Measurements from ENCODE around the gene LHFPL3. TPM values are rescaled to one million over a fixed set of nuclear protein-coding genes. Genes with fewer than 3 reads are reported as not detected.

LHFPL3 gene
- total RNA-seq, 1 experiment from 2014 or later = not detected

- H3K27ac ChIP-seq (ENCODE audit: insufficient read length, low read depth, low read length) = no peak overlapping the region
- H3K9me3 Mint-ChIP-seq = peaks cover 9 to 11% of the 10 kb centered on the region in 2 experiments; a peak in 4 of 5 replicates
- H3K27me3 Mint-ChIP-seq (ENCODE audit: low read depth) = peaks cover 12% of the 10 kb centered on the region
Measured at GRCh38 chr7:104450861-104451260, 122.5 kb downstream of the LHFPL3 start.

More at GRCh38 chr7:104450861-104451260, 122.5 kb downstream of the LHFPL3 start:
- H3K23me2 ChIP-seq (ENCODE audit: insufficient read length, low read depth, low read length, poor library complexity, severe bottlenecking) = no peaks in the 10 kb centered on the region
- H2BK20ac ChIP-seq (ENCODE audit: low read depth, low read length, poor library complexity, severe bottlenecking) = no peak overlapping the region
- H3K9ac ChIP-seq (ENCODE audit: extremely low read depth, insufficient read length, low read length) = no peak overlapping the region
- H4K5ac ChIP-seq (ENCODE audit: insufficient read length, low read depth, low read length) = no peak overlapping the region
- H2BK15ac ChIP-seq (ENCODE audit: low read depth, low read length) = no peak overlapping the region
- no peak for TF ChIP-seq CTCF (conservative IDR thresholded peaks at IDR 0.05)
- H3K9me3 ChIP-seq (ENCODE audit: control insufficient read depth, low read depth, low read length) = peaks cover 7% of the 10 kb centered on the region
- H3K4me1 ChIP-seq (ENCODE audit: insufficient read depth, low read length) = no peaks in the 10 kb centered on the region
- no peaks in the 10 kb centered on the region for H3K79me1 ChIP-seq (ENCODE audit: insufficient read depth, low read depth, low read length, poor library complexity, severe bottlenecking)
- no peak overlapping the region for H2BK12ac ChIP-seq (ENCODE audit: insufficient read length, low read depth, low read length)
- no peak overlapping the region; a peak in 1 of 7 replicates for H3K27ac Mint-ChIP-seq
- no peak overlapping the region for H3K4ac ChIP-seq (ENCODE audit: low read depth, low read length)
- H4K20me1 ChIP-seq (ENCODE audit: control insufficient read depth, insufficient read depth, insufficient read length) = no peaks in the 10 kb centered on the region
- H3T11ph ChIP-seq (ENCODE audit: low read length) = no peak overlapping the region
- H3K79me2 ChIP-seq (ENCODE audit: insufficient read depth, low read length) = no peaks in the 10 kb centered on the region
- no peak overlapping the region for H2AFZ ChIP-seq (ENCODE audit: low read length)
- no peak overlapping the region for H2AK5ac ChIP-seq (ENCODE audit: insufficient read length, low read length)
- no peak overlapping the region for H3K18ac ChIP-seq (ENCODE audit: insufficient read length, low read depth, low read length)
- H3K23ac ChIP-seq (ENCODE audit: insufficient read length, low read depth, low read length) = no peak overlapping the region
- H3K14ac ChIP-seq (ENCODE audit: insufficient read depth, low read length) = no peak overlapping the region
- no peak overlapping the region for H3K4me2 ChIP-seq (ENCODE audit: insufficient read depth, insufficient read length, low read length)
- no peak overlapping the region for H3K4me3 Mint-ChIP-seq
- peaks cover 3% of the 10 kb centered on the region; the same call in 1 of the 2 replicates for H3K27me3 ChIP-seq (ENCODE audit: insufficient read depth, low read length)
- DNase-seq = no peak
- no CpG with 5 or more reads among the region's 5 CpGs for WGBS (ENCODE audit: extremely low coverage, insufficient read length, low lambda C conversion rate)
- H3K56ac ChIP-seq (ENCODE audit: insufficient read length, low read depth, low read length) = no peak overlapping the region
- no peak overlapping the region for H4K8ac ChIP-seq (replicated peaks; ENCODE audit: insufficient read length, low read depth, low read length)
- H4K91ac ChIP-seq (ENCODE audit: insufficient read length, low read depth, low read length) = no peak overlapping the region
- H3K4me1 Mint-ChIP-seq = 0 out of 4 replicates have a peak, but pooled peaks cover 0 to 3% of the 10 kb centered on the region in 2 experiments
- H2BK120ac ChIP-seq (ENCODE audit: low read depth, low read length, poor library complexity, severe bottlenecking) = no peak overlapping the region
- H2BK5ac ChIP-seq (ENCODE audit: insufficient read length, low read length) = no peak overlapping the region
- peaks cover 0 to 6% (median 0%) of the 10 kb centered on the region in 3 experiments; a peak in 1 of 7 replicates for H3K36me3 Mint-ChIP-seq (ENCODE audit: insufficient read depth in 1 of 3, low read depth in 3 of 3)
